Tibial nerve (tissue), 4 donors: ENCODE data around the gene STXBP6. TPM values are rescaled to one million over a fixed set of nuclear protein-coding genes. Genes with fewer than 3 reads are reported as not detected.

Experiments
- DNase-seq, 2 donors: peaks; one replicate each; pipeline ENCODE4 v3.0.0-alpha.2; 2019; ENCODE audit warnings: low spot score in 2 of 2
- H3K27ac ChIP-seq, 4 donors: fragments of 200-600 bp; sonication (generic) in 3 of 4; one replicate each; pipeline ENCODE4 v1.5.1; 2017 to 2019; ENCODE audit warnings: mild to moderate bottlenecking in 1 of 4
- H3K27me3 ChIP-seq, 2 donors: fragments of 200-600 bp; sonication (generic) in 1 of 2; one replicate each; pipeline versions ENCODE4 v1.5.1 to v1.6.0; 2017 to 2019
- H3K36me3 ChIP-seq, 3 donors: fragments of 200-600 bp; sonication (generic); one replicate each; pipeline ENCODE4 v1.5.1; 2018 to 2019
- H3K4me1 ChIP-seq, 4 donors: fragments of 200-600 bp; sonication (generic) in 3 of 4; one replicate each; pipeline ENCODE4 v1.5.1; 2017 to 2019
- H3K4me3 ChIP-seq, 4 donors: fragments of 200-600 bp; sonication (generic) in 3 of 4; one replicate each; pipeline ENCODE4 v1.5.1; 2017 to 2019; ENCODE audit warnings: mild to moderate bottlenecking in 1 of 4, moderate library complexity in 1 of 4
- H3K9me3 ChIP-seq, 4 donors: fragments of 200-600 bp; sonication (generic) in 3 of 4; one replicate each; pipeline ENCODE4 v1.5.1; 2017 to 2019
- EP300 ChIP-seq, 2 donors: sonication (generic); formaldehyde crosslinking; IDR thresholded peaks; one replicate each; pipeline ENCODE4 v1.6.1; 2017; ENCODE audit warnings: antibody characterized with exemption in 2 of 2, mild to moderate bottlenecking in 1 of 2
- POLR2A ChIP-seq, 2 donors: fragments of 450-650 bp; IDR thresholded peaks; one replicate each; pipeline ENCODE4 v1.6.1; 2017; ENCODE audit warnings: antibody characterized with exemption in 2 of 2, mild to moderate bottlenecking in 2 of 2, moderate library complexity in 2 of 2
- WGBS, 2 donors: methylation state at CpG; one replicate each; pipeline ENCODE4 v1.1.5; 2018; 5-methylcytosine and 5-hydroxymethylcytosine counted together
- total RNA-seq, 4 donors: library from RNA; depleted of rRNA; stranded (reverse); fragments of >200 nt; gene quantifications; one replicate each; pipeline ENCODE4 v1.1.0, GENCODE V29; 2016
- TF ChIP-seq, protein P1 (sequence below), 5 experiments: fragments of 200-600 bp in 3 of 5; fragments of 450-650 bp in 2 of 5; sonication (generic) in 3 of 5; IDR thresholded peaks; one replicate each; pipeline ENCODE4 v1.5.1; 2016 to 2019; ENCODE audit warnings: antibody characterized with exemption in 5 of 5, mild to moderate bottlenecking in 3 of 5, moderate library complexity in 2 of 5

Gene STXBP6
- total RNA-seq, 4 donors from 2014 or later: 12.6 to 42.6 (median 33.5) TPM

DNA sequence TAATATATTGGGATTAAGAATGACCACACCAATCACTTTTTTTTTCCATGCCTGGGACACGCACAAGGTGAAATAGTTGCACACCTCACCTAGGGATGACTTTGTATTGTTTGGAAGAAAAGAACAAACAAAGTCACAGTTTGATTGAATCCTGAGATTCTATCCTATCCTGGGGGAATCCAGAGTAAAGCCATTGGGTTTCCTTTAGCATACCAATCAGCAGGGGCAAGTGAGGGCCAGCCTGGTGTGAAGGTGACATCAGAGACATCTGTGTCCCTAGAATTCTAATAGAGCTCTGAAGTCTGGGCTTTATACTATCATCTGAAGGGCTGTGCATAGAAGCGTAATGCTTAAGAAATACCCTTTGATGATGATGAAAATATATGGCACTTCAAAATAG, 199.9 kb downstream of the STXBP6 start:
- H3K4me3 ChIP-seq: no peak overlapping the region
- H3K27me3 ChIP-seq: no peaks in the 10 kb centered on the region
- TF ChIP-seq EP300 (IDR thresholded peaks at IDR 0.05): no peak
- TF ChIP-seq POLR2A (IDR thresholded peaks at IDR 0.05): no peak
- TF ChIP-seq, protein P1, sequence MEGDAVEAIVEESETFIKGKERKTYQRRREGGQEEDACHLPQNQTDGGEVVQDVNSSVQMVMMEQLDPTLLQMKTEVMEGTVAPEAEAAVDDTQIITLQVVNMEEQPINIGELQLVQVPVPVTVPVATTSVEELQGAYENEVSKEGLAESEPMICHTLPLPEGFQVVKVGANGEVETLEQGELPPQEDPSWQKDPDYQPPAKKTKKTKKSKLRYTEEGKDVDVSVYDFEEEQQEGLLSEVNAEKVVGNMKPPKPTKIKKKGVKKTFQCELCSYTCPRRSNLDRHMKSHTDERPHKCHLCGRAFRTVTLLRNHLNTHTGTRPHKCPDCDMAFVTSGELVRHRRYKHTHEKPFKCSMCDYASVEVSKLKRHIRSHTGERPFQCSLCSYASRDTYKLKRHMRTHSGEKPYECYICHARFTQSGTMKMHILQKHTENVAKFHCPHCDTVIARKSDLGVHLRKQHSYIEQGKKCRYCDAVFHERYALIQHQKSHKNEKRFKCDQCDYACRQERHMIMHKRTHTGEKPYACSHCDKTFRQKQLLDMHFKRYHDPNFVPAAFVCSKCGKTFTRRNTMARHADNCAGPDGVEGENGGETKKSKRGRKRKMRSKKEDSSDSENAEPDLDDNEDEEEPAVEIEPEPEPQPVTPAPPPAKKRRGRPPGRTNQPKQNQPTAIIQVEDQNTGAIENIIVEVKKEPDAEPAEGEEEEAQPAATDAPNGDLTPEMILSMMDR (IDR thresholded peaks at IDR 0.05): no peak
- peaks cover 0 to 13% (median 0%) of the 10 kb centered on the region in 4 donors for H3K4me1 ChIP-seq
- H3K36me3 ChIP-seq: no peaks in the 10 kb centered on the region
- H3K27ac ChIP-seq: no peak overlapping the region
- no peak for DNase-seq
- H3K9me3 ChIP-seq: no peaks in the 10 kb centered on the region
- WGBS, 2 donors: 97 to 100% methylated on average over 2 of the region's 2 CpGs

DNA sequence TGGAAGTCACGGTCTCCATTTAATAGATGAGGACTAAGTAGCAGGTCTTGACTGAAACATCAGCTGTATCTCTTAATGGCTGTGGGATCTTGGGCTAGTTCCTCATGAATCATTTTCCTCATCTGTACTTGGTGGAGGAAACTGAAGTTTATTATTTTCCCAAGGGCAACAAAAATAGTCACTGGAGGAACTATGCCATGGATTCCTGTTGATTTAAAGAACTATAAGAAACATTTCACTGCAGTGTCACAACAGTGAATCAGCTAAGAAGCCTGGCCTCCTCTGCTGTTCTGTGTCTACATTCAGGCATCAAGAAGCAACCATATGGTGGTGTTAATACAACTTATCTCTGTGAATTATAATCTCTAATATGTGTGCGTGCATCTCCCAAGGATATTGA, 200.5 kb downstream of the STXBP6 start:
- H3K9me3 ChIP-seq: no peaks in the 10 kb centered on the region
- no peaks in the 10 kb centered on the region for H3K36me3 ChIP-seq
- TF ChIP-seq EP300 (IDR thresholded peaks at IDR 0.05): no peak
- TF ChIP-seq, protein P1 (IDR thresholded peaks at IDR 0.05): no peak
- TF ChIP-seq POLR2A (IDR thresholded peaks at IDR 0.05): no peak
- peaks cover 0 to 13% (median 0%) of the 10 kb centered on the region in 4 donors for H3K4me1 ChIP-seq
- no peak for DNase-seq
- no peaks in the 10 kb centered on the region for H3K27me3 ChIP-seq
- WGBS, 2 donors: 96 to 99% methylated on average over 2 of the region's 2 CpGs
- H3K27ac ChIP-seq: no peak overlapping the region
- H3K4me3 ChIP-seq: no peak overlapping the region

DNA sequence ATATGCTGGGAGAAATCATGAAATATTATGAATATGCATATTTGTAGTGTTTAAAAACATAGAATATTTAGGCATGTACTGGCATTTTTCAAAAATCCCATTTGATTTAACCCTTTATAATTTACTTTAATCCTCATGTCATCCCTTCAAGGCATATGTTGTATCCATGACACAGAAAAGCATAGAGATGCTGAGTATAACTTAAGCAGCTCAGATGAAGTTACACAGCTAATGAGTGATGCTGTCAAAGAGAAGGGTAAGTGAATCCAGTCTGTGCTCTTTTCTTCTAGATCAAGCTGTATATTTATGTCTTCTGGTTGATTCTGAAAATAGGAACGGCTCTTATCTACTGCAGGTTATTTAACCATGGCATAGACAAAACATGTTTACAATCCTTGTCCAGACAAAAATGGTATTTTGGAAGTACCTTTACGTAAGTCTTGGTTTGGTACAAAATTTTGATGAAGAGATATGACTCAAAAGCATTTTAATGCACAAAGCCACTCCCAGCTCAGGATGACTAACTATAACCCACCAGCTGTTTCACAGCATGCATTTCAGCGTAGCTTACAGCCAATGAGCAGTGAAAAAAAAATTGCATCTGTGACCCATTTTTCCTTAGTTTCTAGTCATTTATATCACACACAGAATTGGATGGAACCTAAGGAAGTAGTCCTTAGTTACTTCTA, 201.7 kb downstream of the STXBP6 start:
- H3K27ac ChIP-seq: no peak overlapping the region
- TF ChIP-seq POLR2A (IDR thresholded peaks at IDR 0.05) (no peak), EP300 (IDR thresholded peaks at IDR 0.05) (no peak)
- TF ChIP-seq, protein P1 (IDR thresholded peaks at IDR 0.05): no peak
- no peak overlapping the region for H3K4me3 ChIP-seq
- no peaks in the 10 kb centered on the region for H3K36me3 ChIP-seq
- no peak for DNase-seq
- 74 to 80% methylated on average over 3 of the region's 3 CpGs for WGBS, 2 donors
- H3K27me3 ChIP-seq: no peaks in the 10 kb centered on the region
- no peaks in the 10 kb centered on the region for H3K9me3 ChIP-seq
- peaks cover 0 to 13% (median 0%) of the 10 kb centered on the region in 4 donors for H3K4me1 ChIP-seq

DNA sequence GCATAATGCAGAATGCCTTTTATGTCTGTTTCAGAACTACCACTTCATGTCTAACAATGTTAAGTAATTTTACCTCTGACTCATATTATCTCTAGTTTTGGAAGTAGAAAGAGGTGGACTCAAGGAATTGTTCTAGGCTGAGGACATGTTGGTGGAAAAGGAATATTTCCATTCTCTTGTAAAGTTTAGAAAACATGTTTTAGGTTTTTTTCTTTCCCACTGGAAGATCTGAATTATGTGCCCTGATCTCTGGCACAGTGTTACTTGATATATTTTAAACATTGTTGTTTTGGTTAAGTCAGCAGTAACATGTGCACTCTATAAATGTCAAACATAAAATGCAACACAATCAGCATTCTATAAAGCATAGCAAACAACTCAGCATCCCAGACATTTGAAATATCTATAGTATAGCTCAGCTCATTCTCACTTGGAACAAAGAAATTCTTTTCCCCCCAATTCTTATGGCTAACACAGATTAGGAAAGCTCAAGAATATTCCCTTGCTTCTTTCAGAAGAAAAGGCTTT, 202.3 kb downstream of the STXBP6 start:
- H3K4me1 ChIP-seq: peaks cover 0 to 13% (median 0%) of the 10 kb centered on the region in 4 donors
- DNase-seq: no peak
- H3K27me3 ChIP-seq: no peaks in the 10 kb centered on the region
- H3K36me3 ChIP-seq: no peaks in the 10 kb centered on the region
- H3K4me3 ChIP-seq: no peak overlapping the region
- no peaks in the 10 kb centered on the region for H3K9me3 ChIP-seq
- TF ChIP-seq, protein P1 (IDR thresholded peaks at IDR 0.05): no peak
- TF ChIP-seq EP300 (IDR thresholded peaks at IDR 0.05) (no peak), POLR2A (IDR thresholded peaks at IDR 0.05) (no peak)
- H3K27ac ChIP-seq: no peak overlapping the region

- no peak for DNase-seq
- H3K36me3 ChIP-seq: no peaks in the 10 kb centered on the region
- 20 to 23% methylated on average over 3 of the region's 3 CpGs for WGBS, 2 donors
- no peaks in the 10 kb centered on the region for H3K9me3 ChIP-seq
- H3K4me1 ChIP-seq: peaks cover 0 to 13% (median 0%) of the 10 kb centered on the region in 4 donors
- H3K27ac ChIP-seq: no peak overlapping the region
- TF ChIP-seq EP300 (IDR thresholded peaks at IDR 0.05) (no peak), POLR2A (IDR thresholded peaks at IDR 0.05) (no peak)
- TF ChIP-seq, protein P1 (IDR thresholded peaks at IDR 0.05): no peak
- H3K27me3 ChIP-seq: no peaks in the 10 kb centered on the region
- H3K4me3 ChIP-seq: no peak overlapping the region
Observed at GRCh38 chr14:24846261-24846660, 203.7 kb downstream of the STXBP6 start.
